G401 (cell line): ENCODE measurements around the gene KRT23. TPM values are rescaled to one million over a fixed set of nuclear protein-coding genes. Genes with fewer than 3 reads are reported as not detected.

Experiments used
- DNase-seq: peaks from one replicate; pipeline ENCODE4 v3.0.0-alpha.2; 2015; ENCODE audit warnings: low spot score
- in situ Hi-C: cut with HindIII; loops from 2 replicates; pipeline ENCODE4 v1.10.0; 2016; ENCODE audit warnings: low sequenced_read_pairs, mixed read lengths
- total RNA-seq: library from RNA; depleted of rRNA; stranded (reverse); fragments of >200 nt; shearing (Covaris generic); gene quantifications from 2 replicates; pipeline ENCODE4 v1.2.3, GENCODE V29; 2014; rRNA removed

The KRT23 gene
- total RNA-seq = not detected in 2 replicates

- no peak for DNase-seq
- in situ Hi-C loops = no loop called here
Measured at GRCh38 chr17:40937384-40937819, at the start of gene KRT23. TSS of gene KRT23 (minus strand) at chr17:40937646. CDS start at chr17:40936603, 1,043 bp downstream.

GRCh38 chr17:40986920-40987319, 49.5 kb upstream of the KRT23 start:
- DNase-seq = no peak
- in situ Hi-C loops = no loop called here

- DNase-seq = no peak
- in situ Hi-C loops = no loop called here
Measured at GRCh38 chr17:40984226-40984625, 46.8 kb upstream of the KRT23 start, which contains the start of gene KRT40. TSS of gene KRT40 (minus strand) at chr17:40984326. CDS start at chr17:40984273, 53 bp downstream.

- in situ Hi-C loops = no loop called here
Measured at GRCh38 chr17:40981115-40981514, 43.7 kb upstream of the KRT23 start.

GRCh38 chr17:40980596-40980995, 43.1 kb upstream of the KRT23 start:
- DNase-seq = peak; percentile 40
- in situ Hi-C loops = no loop called here

More at GRCh38 chr17:40981115-40981514, 43.7 kb upstream of the KRT23 start:
- DNase-seq = no peak

- in situ Hi-C loops = no loop called here
Measured at GRCh38 chr17:40980117-40980516, 42.7 kb upstream of the KRT23 start.

GRCh38 chr17:40978575-40979151, 41.2 kb upstream of the KRT23 start:
- in situ Hi-C loops = no loop called here
- DNase-seq = no peak

More at GRCh38 chr17:40980117-40980516, 42.7 kb upstream of the KRT23 start:
- no peak for DNase-seq

GRCh38 chr17:40975516-40975915, 38.1 kb upstream of the KRT23 start:
- in situ Hi-C loops = no loop called here
- no peak for DNase-seq

- in situ Hi-C loops = no loop called here
- DNase-seq = no peak
Measured at GRCh38 chr17:40974366-40974765, 36.9 kb upstream of the KRT23 start.

- in situ Hi-C loops = no loop called here
- no peak for DNase-seq
Measured at GRCh38 chr17:40967582-40967981, 30.1 kb upstream of the KRT23 start.

- in situ Hi-C loops = no loop called here
- DNase-seq = no peak
Measured at GRCh38 chr17:40966848-40967247, 29.4 kb upstream of the KRT23 start, which contains the start of gene KRT39. TSS of gene KRT39 (minus strand) at chr17:40966948. CDS start at chr17:40966856, 92 bp downstream.

- in situ Hi-C loops = no loop called here
- DNase-seq = no peak
Measured at GRCh38 chr17:40963838-40964237, 26.4 kb upstream of the KRT23 start.

GRCh38 chr17:40962059-40962561, 24.7 kb upstream of the KRT23 start:
- in situ Hi-C loops = no loop called here
- no peak for DNase-seq

- no peak for DNase-seq
- in situ Hi-C loops = no loop called here
Measured at GRCh38 chr17:40961591-40961990, 24.1 kb upstream of the KRT23 start.

GRCh38 chr17:40960144-40960543, 22.7 kb upstream of the KRT23 start:
- in situ Hi-C loops = no loop called here
- DNase-seq = no peak

GRCh38 chr17:40958086-40958953, 20.9 kb upstream of the KRT23 start:
- no peak for DNase-seq
- in situ Hi-C loops = no loop called here

- DNase-seq = no peak
- in situ Hi-C loops = no loop called here
Measured at GRCh38 chr17:40956401-40957254, 19.2 kb upstream of the KRT23 start.

GRCh38 chr17:40953881-40954280, 16.4 kb upstream of the KRT23 start:
- in situ Hi-C loops = no loop called here
- no peak for DNase-seq

- no peak for DNase-seq
- in situ Hi-C loops = no loop called here
Measured at GRCh38 chr17:40952661-40953060, 15.2 kb upstream of the KRT23 start.
